Measurements from ENCODE around the gene KRTAP4-6.
"Not testable (repeated sequence)": the region's sequence is repeated elsewhere in the genome, so short reads cannot be mapped to it uniquely, and the experiment has no call there.

The KRTAP4-6 gene

DNA sequence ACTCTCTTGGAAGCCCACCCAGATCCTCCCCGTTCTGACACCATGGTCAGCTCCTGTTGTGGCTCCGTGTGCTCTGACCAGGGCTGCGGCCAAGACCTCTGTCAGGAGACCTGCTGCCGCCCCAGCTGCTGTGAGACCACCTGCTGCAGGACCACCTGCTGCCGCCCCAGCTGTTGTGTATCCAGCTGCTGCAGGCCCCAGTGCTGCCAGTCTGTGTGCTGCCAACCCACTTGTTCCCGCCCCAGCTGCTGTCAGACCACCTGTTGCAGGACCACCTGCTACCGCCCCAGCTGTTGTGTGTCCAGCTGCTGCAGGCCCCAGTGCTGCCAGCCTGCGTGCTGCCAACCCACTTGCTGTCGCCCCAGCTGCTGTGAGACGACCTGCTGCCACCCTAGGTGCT, 35.0 kb downstream of the KRTAP4-6 start, which contains the start of gene KRTAP4-9:
KRTAP4-9 (plus strand) TSS at position 43 of the 400 bp plus-strand sequence; CDS start at position 43, 0 bp downstream.
- not testable (repeated sequence) for DNase-seq (ENCODE audit: low read depth)

DNA sequence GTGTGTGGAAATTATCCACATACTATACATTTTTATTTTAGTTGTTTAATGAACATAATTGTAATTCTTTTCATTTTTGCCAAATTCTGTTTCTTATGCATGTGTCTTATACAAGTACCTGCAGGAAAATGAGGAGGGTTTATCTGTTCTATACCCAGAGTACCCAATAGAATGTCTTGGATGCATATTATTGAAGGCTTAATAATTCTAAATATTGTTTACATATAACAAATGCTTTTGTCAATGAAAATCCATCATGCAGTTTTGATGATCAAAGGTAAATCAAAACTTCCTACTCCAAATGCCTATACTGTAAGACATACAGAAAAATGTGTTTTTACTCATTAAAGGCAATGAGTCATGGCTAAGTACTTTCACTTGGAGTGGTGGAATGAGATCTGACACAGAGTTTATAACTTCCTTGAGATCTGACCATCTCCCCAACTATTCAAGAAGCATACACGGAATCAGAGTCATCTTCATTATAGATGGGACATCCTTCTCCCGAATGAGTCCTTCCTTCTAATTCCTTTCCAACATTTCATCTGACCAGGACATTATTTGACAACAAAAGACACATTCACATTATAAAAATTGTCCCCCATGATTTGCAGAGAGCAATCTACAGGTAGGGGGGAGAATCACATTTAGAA, 35.8 kb downstream of the KRTAP4-6 start:
- DNase-seq (ENCODE audit: low read depth), result not testable (repeated sequence)

DNA sequence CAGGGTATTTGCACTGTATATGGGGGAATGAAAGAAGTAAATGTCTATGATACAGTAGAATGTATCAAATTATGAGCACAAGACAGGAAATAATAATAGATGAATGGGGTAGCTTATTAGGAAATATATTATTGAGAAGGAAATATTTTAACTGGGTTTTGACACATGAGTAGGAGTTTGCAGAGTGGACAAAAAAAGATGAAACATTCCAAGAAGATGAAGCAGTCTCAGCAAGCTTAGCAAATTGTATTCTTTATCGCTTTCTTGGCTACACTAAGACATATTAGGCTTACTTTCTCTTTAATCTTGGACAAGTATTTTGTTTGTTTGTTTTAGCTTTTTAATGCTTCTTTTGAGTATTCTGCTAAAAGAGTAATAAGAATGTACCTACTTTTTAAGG, 36.4 kb downstream of the KRTAP4-6 start:
- DNase-seq (ENCODE audit: low read depth), result no peak

DNA sequence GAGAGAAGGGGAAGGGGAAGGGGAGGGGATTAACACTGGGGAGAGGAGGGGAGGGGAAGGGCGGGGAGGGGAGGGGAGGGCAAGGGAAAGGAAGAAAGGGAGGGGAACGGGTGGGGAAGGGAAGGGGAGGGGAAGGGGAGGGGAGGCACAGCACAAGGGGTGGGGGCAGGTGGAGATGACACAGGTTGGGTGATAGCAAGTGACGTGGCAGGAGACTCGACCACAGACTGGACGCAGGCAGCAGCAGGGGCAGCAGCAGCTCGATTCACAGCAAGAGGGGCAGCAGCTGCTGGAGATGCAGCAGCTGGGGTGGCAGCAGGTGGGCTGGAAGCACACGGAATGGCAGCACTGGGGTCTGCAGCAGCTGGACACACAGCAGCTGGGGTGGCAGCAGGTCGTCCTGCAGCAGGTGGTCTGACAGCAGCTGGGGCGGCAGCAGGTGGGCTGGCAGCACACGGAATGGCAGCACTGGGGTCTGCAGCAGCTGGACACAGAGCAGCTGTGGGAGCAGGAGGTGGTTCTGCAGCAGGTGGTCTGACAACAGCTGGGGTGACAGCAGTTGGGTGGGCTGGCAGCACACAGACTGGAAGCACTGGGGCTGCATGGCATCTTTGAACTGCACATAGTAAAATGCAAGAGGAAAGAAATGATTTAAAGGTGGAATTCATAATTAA, 38.6 kb downstream of the KRTAP4-6 start, which contains the start of gene KRTAP4-16:
KRTAP4-16 (minus strand) TSS at position 624 of the 674 bp plus-strand sequence; CDS start at position 624, 0 bp downstream.
- DNase-seq (ENCODE audit: low read depth), result no peak

DNA sequence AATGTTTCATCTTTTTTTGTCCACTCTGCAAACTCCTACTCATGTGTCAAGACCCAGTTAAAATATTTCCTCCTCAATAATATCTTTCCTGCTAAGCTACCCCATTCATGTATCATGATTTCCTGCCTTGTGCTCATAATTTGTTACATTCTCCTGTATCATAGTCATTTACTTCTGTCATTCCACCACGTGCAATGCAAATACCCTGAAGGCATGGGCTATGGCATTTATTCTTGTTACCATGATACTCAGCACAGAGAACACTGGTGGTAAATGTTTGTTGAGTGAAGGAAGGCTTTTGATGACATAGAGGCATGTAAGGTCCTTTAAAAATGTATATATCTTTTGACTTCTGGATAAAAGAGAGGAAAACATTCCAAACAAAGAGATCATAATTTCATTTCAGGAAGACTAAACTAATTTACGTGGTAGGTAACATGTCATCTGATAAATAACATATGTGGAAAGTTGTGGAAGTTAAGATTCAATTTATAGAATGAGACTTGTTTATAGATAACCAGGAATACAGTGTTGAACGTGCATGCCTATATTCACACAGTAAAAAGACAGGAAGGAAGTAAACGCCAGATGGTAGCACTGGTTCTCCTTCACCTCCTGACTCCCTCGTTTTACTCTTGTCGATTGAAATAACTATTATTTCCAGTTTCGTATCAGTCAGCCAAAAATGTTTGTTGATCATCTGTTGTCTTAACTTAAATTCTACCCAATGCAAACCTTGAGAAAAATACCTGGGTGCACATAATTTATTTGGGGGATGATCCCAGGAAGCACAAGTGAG, 40.5 kb downstream of the KRTAP4-6 start:
- DNase-seq (ENCODE audit: low read depth), result not testable (repeated sequence)

DNA sequence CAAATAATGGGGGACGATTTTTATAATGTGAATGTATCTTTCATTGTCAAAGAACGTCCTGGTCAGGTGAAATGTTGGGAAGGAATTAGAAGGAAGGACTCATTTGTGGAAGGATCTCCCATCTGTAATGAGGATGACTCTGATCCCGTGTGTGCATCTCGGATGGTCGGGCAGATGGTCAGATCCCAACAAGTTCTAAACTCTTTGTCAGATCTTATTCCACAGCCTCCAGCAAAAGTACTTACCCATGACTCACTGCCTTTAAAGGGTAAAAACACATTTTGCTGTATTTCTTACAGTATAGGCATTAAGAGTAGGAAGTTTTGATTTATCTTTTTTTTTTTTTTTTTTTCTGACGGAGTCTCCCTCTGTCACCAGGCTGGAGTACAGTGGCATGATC, 41.9 kb downstream of the KRTAP4-6 start:
- DNase-seq (ENCODE audit: low read depth), result no peak

DNA sequence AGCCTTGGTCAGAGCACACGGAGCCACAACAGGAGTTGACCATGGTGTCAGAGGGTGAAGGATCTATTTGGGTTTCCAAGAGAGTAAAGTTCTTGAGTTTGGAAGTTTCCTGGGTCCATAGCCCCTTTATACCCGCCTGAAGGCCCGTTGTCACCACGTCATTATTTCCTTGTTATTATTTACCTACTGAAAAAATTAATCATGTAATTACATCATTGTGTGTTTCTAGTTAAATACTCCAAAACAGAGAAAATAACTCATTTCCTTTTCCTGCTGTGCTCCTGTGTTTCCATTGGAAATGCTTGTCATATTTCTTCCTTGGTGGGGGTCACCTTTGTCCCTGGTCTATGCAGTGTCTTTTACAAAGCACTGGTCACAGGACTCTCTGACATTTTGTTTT, 42.3 kb downstream of the KRTAP4-6 start, which contains the start of gene KRTAP4-8:
KRTAP4-8 (minus strand) TSS at position 101 of the 400 bp plus-strand sequence; CDS start at position 43, 58 bp downstream.
- no peak for DNase-seq (ENCODE audit: low read depth)

DNA sequence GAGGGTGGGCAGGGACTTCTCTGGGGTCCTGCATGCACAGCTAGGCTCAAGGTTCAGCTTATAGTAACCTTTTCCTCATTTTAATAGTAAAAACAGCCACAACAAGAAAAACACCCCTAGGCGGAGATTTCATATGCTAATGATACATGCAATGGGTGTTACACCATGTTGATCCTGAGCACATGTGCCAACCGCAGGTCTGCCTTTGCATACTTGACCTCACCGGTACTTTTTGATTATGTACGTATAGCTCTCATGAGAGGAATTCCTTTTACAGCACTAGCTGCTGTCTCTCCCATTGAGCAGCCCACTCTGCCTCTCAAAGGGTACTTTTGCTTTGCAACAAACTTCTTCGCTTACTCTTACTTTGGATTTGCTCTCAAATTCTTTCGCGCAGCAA, 44.3 kb downstream of the KRTAP4-6 start:
- no peak for DNase-seq (ENCODE audit: low read depth)
